Measurements from ENCODE around the gene ELOVL6.

Gene ELOVL6

GRCh38 chr4:110064934-110065333 is 133.5 kb downstream of the ELOVL6 start:
- Mint-ChIP-seq H3K4me3 (no peak overlapping the region), H3K4me1 (peaks cover 11% of the 10 kb centered on the region), H3K36me3 (ENCODE audit: low read depth) (peaks cover 3% of the 10 kb centered on the region), H3K9me3 (no peaks in the 10 kb centered on the region), H3K27ac (no peak overlapping the region), H3K27me3 (ENCODE audit: low read depth) (no peaks in the 10 kb centered on the region)
- no peak for TF ChIP-seq CTCF (IDR thresholded peaks at IDR 0.05; ENCODE audit: unreplicated experiment in 3 of 3)

GRCh38 chr4:110064295-110064694 is 134.1 kb downstream of the ELOVL6 start:
- Mint-ChIP-seq H3K27me3 (ENCODE audit: low read depth) (no peaks in the 10 kb centered on the region), H3K4me3 (no peak overlapping the region), H3K27ac (no peak overlapping the region), H3K36me3 (ENCODE audit: low read depth) (peaks cover 3% of the 10 kb centered on the region), H3K9me3 (no peaks in the 10 kb centered on the region), H3K4me1 (peaks cover 11% of the 10 kb centered on the region)
- no peak for TF ChIP-seq CTCF (IDR thresholded peaks at IDR 0.05; ENCODE audit: unreplicated experiment in 3 of 3)

- TF ChIP-seq CTCF (IDR thresholded peaks at IDR 0.05; ENCODE audit: unreplicated experiment in 3 of 3) = no peak
- Mint-ChIP-seq H3K9me3 (no peaks in the 10 kb centered on the region), H3K36me3 (ENCODE audit: low read depth) (peaks cover under 1% of the 10 kb centered on the region), H3K27me3 (ENCODE audit: low read depth) (no peaks in the 10 kb centered on the region), H3K4me1 (peaks cover 5% of the 10 kb centered on the region), H3K27ac (no peak overlapping the region), H3K4me3 (no peak overlapping the region)
These were observed 136.2 kb downstream of the ELOVL6 start for GRCh38 chr4:110062166-110062565.

GRCh38 chr4:110061076-110061475 is 137.3 kb downstream of the ELOVL6 start:
- Mint-ChIP-seq H3K4me3 (no peak overlapping the region), H3K27ac (no peak overlapping the region), H3K27me3 (ENCODE audit: low read depth) (no peaks in the 10 kb centered on the region), H3K4me1 (peaks cover 5% of the 10 kb centered on the region), H3K9me3 (no peaks in the 10 kb centered on the region), H3K36me3 (ENCODE audit: low read depth) (peaks cover 7% of the 10 kb centered on the region)
- TF ChIP-seq CTCF (IDR thresholded peaks at IDR 0.05; ENCODE audit: unreplicated experiment in 3 of 3) = no peak

GRCh38 chr4:110059556-110060191 is 138.7 kb downstream of the ELOVL6 start:
- Mint-ChIP-seq H3K27me3 (ENCODE audit: low read depth) (no peaks in the 10 kb centered on the region), H3K4me1 (peaks cover 10% of the 10 kb centered on the region), H3K9me3 (no peaks in the 10 kb centered on the region), H3K27ac (no peak overlapping the region), H3K36me3 (ENCODE audit: low read depth) (peaks cover 12% of the 10 kb centered on the region), H3K4me3 (no peak overlapping the region)
- TF ChIP-seq CTCF (IDR thresholded peaks at IDR 0.05; ENCODE audit: unreplicated experiment in 3 of 3) = no peak

- H3K9me3 Mint-ChIP-seq = no peaks in the 10 kb centered on the region
- no peak for TF ChIP-seq CTCF (IDR thresholded peaks at IDR 0.05; ENCODE audit: unreplicated experiment in 3 of 3)
These were observed 139.7 kb downstream of the ELOVL6 start for GRCh38 chr4:110058677-110059076.

More at GRCh38 chr4:110058677-110059076, 139.7 kb downstream of the ELOVL6 start:
- peaks cover 10% of the 10 kb centered on the region for H3K4me1 Mint-ChIP-seq
- no peaks in the 10 kb centered on the region for H3K27me3 Mint-ChIP-seq (ENCODE audit: low read depth)
- H3K4me3 Mint-ChIP-seq = no peak overlapping the region
- H3K27ac Mint-ChIP-seq = no peak overlapping the region
- peaks cover 16% of the 10 kb centered on the region for H3K36me3 Mint-ChIP-seq (ENCODE audit: low read depth)
